ENCODE data around the gene SPO11.

GRCh38 chr20:57375652-57376230, 46.1 kb downstream of the SPO11 start:
- TF ChIP-seq YY1 (IDR thresholded peaks at IDR 0.05; ENCODE audit: extremely low read depth, insufficient replicate concordance, low read depth, low read length) (no peak), CTCF (IDR thresholded peaks at IDR 0.05 in 2 of 3, conservative IDR thresholded peaks at IDR 0.05 in 1 of 3; ENCODE audit: borderline replicate concordance in 1 of 3, insufficient read depth in 1 of 3, low read depth in 2 of 3, low read length in 2 of 3) (no peak), POLR2AphosphoS5 (IDR thresholded peaks at IDR 0.05; ENCODE audit: low read depth, low read length) (no peak), CBX3 (IDR thresholded peaks at IDR 0.05; ENCODE audit: low read depth) (no peak), POLR2A (IDR thresholded peaks at IDR 0.05; ENCODE audit: borderline replicate concordance, extremely low read depth, insufficient read depth, insufficient read length) (no peak), MAX (IDR thresholded peaks at IDR 0.05) (no peak), EGR1 (IDR thresholded peaks at IDR 0.05; ENCODE audit: low read depth) (no peak), RAD21 (IDR thresholded peaks at IDR 0.05; ENCODE audit: low read depth) (no peak)
